Glomerular endothelial cell (primary cell): Measurements from ENCODE around the gene SLC32A1. TPM values are rescaled to one million over a fixed set of nuclear protein-coding genes. Genes with fewer than 3 reads are reported as not detected.

Source experiments
- DNase-seq: peaks from one replicate; pipeline ENCODE4 v3.0.0-alpha.2; 2011; ENCODE audit warnings: low read depth, low spot score; ENCODE audit errors: extremely low read depth
- total RNA-seq: library from RNA; depleted of rRNA; stranded (reverse); fragments of >200 nt; gene quantifications from 2 replicates; pipeline ENCODE4 v1.2.3, GENCODE V29; 2015

The SLC32A1 gene
- total RNA-seq: not detected in 2 replicates

- DNase-seq: no peak
Observed at GRCh38 chr20:38723848-38724625, at the start of gene SLC32A1. Gene SLC32A1, plus strand, starts transcription at chr20:38724486. Its CDS starts 239 bp downstream, at chr20:38724725.

- DNase-seq: no peak
Observed at GRCh38 chr20:38674765-38675133, 49.5 kb upstream of the SLC32A1 start.

GRCh38 chr20:38676576-38676975 is 47.7 kb upstream of the SLC32A1 start:
- DNase-seq: no peak

GRCh38 chr20:38680500-38681306 is 43.6 kb upstream of the SLC32A1 start:
- DNase-seq: no peak

GRCh38 chr20:38685271-38685670 is 39.0 kb upstream of the SLC32A1 start:
- no peak for DNase-seq

- DNase-seq: no peak
Observed at GRCh38 chr20:38685853-38686473, 38.3 kb upstream of the SLC32A1 start.

- peak; percentile 23 for DNase-seq
Observed at GRCh38 chr20:38692436-38693411, 31.6 kb upstream of the SLC32A1 start.

GRCh38 chr20:38697306-38697705 is 27.0 kb upstream of the SLC32A1 start:
- no peak for DNase-seq

GRCh38 chr20:38698541-38698940 is 25.7 kb upstream of the SLC32A1 start:
- DNase-seq: no peak

- no peak for DNase-seq
Observed at GRCh38 chr20:38700141-38700540, 24.1 kb upstream of the SLC32A1 start.

GRCh38 chr20:38700926-38701325 is 23.4 kb upstream of the SLC32A1 start:
- no peak for DNase-seq

- DNase-seq: no peak
Observed at GRCh38 chr20:38703526-38703925, 20.8 kb upstream of the SLC32A1 start.

- no peak for DNase-seq
Observed at GRCh38 chr20:38704136-38704535, 20.1 kb upstream of the SLC32A1 start.

GRCh38 chr20:38706509-38706908 is 17.8 kb upstream of the SLC32A1 start:
- no peak for DNase-seq

- DNase-seq: no peak
Observed at GRCh38 chr20:38714308-38714707, 10.0 kb upstream of the SLC32A1 start.

- DNase-seq: no peak
Observed at GRCh38 chr20:38715646-38716045, 8.6 kb upstream of the SLC32A1 start.

GRCh38 chr20:38722683-38723016 is 1.6 kb upstream of the SLC32A1 start:
- DNase-seq: no peak

GRCh38 chr20:38723017-38723847 is 1.1 kb upstream of the SLC32A1 start:
- no peak for DNase-seq

GRCh38 chr20:38724626-38725147 is 401 bp downstream of the SLC32A1 start:
- DNase-seq: no peak
